GM19452 (cell line): ENCODE data around the gene EYA4.
"Not testable (repeated sequence)": the region's sequence is repeated elsewhere in the genome, so short reads cannot be mapped to it uniquely, and the experiment has no call there.

Experiments used
- ATAC-seq: cut with Tn5 transposase; IDR thresholded peaks from one replicate; pipeline ENCODE4 v1.9.1; 2021; ENCODE audit not compliant: unreplicated experiment

The EYA4 gene

GRCh38 chr6:133554121-133554520, 313.0 kb downstream of the EYA4 start:
- ATAC-seq: not testable (repeated sequence)

GRCh38 chr6:133555685-133556084, 314.5 kb downstream of the EYA4 start:
- ATAC-seq: no peak

GRCh38 chr6:133559926-133560325, 318.8 kb downstream of the EYA4 start:
- no peak for ATAC-seq

GRCh38 chr6:133567636-133568035, 326.5 kb downstream of the EYA4 start:
- ATAC-seq: no peak

GRCh38 chr6:133568970-133569889, 328.1 kb downstream of the EYA4 start:
- ATAC-seq: no peak

- no peak for ATAC-seq
These were observed 330.5 kb downstream of the EYA4 start for GRCh38 chr6:133571681-133572080.

- no peak for ATAC-seq
These were observed 336.7 kb downstream of the EYA4 start for GRCh38 chr6:133577851-133578250.
